RWPE1 (cell line): Measurements from ENCODE around the gene SAT1.

ENCODE experiments used
- CTCF ChIA-PET: fragments of 350-600 bp; sonication (Branson Sonifier 250); formaldehyde crosslinking; extraction: SDS; loops from one replicate; lab custom pipeline; 2021; lab: Yijun Ruan, JAX
- POLR2A ChIA-PET: fragments of 400-600 bp; formaldehyde crosslinking; extraction: SDS; loops from one replicate; lab custom pipeline; 2020; ENCODE audit warnings: antibody characterized with exemption; ENCODE audit not compliant: low non-redundant PET; lab: Yijun Ruan, JAX
- DNase-seq: peaks from one replicate; pipeline ENCODE4 v3.0.0; 2012; ENCODE audit warnings: low spot score
- H3K27ac ChIP-seq: fragments of 450-650 bp; 2 replicates; pipeline ENCODE4 v1.5.1; 2017
- TF ChIP-seq, protein P1 (sequence below): fragments of 450-650 bp; conservative IDR thresholded peaks from 2 replicates; pipeline ENCODE4 v1.5.1; 2017; ENCODE audit warnings: low read depth, mild to moderate bottlenecking

Gene SAT1

GRCh38 chrX:23784470-23785331 lies 1.7 kb downstream of the SAT1 start:
- TF ChIP-seq, protein P1, sequence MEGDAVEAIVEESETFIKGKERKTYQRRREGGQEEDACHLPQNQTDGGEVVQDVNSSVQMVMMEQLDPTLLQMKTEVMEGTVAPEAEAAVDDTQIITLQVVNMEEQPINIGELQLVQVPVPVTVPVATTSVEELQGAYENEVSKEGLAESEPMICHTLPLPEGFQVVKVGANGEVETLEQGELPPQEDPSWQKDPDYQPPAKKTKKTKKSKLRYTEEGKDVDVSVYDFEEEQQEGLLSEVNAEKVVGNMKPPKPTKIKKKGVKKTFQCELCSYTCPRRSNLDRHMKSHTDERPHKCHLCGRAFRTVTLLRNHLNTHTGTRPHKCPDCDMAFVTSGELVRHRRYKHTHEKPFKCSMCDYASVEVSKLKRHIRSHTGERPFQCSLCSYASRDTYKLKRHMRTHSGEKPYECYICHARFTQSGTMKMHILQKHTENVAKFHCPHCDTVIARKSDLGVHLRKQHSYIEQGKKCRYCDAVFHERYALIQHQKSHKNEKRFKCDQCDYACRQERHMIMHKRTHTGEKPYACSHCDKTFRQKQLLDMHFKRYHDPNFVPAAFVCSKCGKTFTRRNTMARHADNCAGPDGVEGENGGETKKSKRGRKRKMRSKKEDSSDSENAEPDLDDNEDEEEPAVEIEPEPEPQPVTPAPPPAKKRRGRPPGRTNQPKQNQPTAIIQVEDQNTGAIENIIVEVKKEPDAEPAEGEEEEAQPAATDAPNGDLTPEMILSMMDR, result no peak
- H3K27ac ChIP-seq, result no peak overlapping the region
- peak; percentile 57 for DNase-seq
- POLR2A ChIA-PET, result interaction anchor here (1.0 to 1.5 kb wide), 2 partner anchors 23 to 42 kb away, joined by 3 to 5 read pairs; partner anchors contain the start of gene ACOT9
- CTCF ChIA-PET, result interaction anchor here (0.6 kb wide), 2 partner anchors 17 to 94 kb away, joined by 3 to 5 read pairs; no protein-coding TSS in a partner anchor

- DNase-seq, result no peak
- ChIA-PET CTCF (no interaction called here), POLR2A (no interaction called here)
- no peak overlapping the region for H3K27ac ChIP-seq
- TF ChIP-seq, protein P1, result no peak
Measured at GRCh38 chrX:23785580-23785979, 2.6 kb downstream of the SAT1 start.

- TF ChIP-seq, protein P1, result no peak
- CTCF ChIA-PET, result no interaction called here
- peak overlapping the region; percentile 42 for H3K27ac ChIP-seq
- no peak for DNase-seq
- POLR2A ChIA-PET, result no interaction called here
Measured at GRCh38 chrX:23786268-23786815, 3.4 kb downstream of the SAT1 start.

- TF ChIP-seq, protein P1, result no peak
- no peak overlapping the region for H3K27ac ChIP-seq
- DNase-seq, result no peak
- POLR2A ChIA-PET, result no interaction called here
- CTCF ChIA-PET, result no interaction called here
Measured at GRCh38 chrX:23787745-23788118, 4.8 kb downstream of the SAT1 start.

- TF ChIP-seq, protein P1, result no peak
- no peak for DNase-seq
- CTCF ChIA-PET, result interaction anchor here (0.6 kb wide), 1 partner anchor 19 kb away, joined by 3 read pairs; no protein-coding TSS in a partner anchor
- POLR2A ChIA-PET, result interaction anchor here (0.6 kb wide), 1 partner anchor 121 kb away, joined by 3 read pairs; the partner anchor contains the start of gene PRDX4
- no peak overlapping the region for H3K27ac ChIP-seq
Measured at GRCh38 chrX:23788521-23788920, 5.5 kb downstream of the SAT1 start.

GRCh38 chrX:23788946-23789345 lies 6.0 kb downstream of the SAT1 start:
- ChIA-PET CTCF (interaction anchor here (0.6 kb wide), 1 partner anchor 19 kb away, joined by 3 read pairs; no protein-coding TSS in a partner anchor), POLR2A (interaction anchor here (0.6 kb wide), 1 partner anchor 122 kb away, joined by 3 read pairs; the partner anchor contains the start of gene PRDX4)
- TF ChIP-seq, protein P1, result no peak
- H3K27ac ChIP-seq, result no peak overlapping the region
- no peak for DNase-seq
